ENCODE measurements around the gene SDCCAG8.
A peak's percentile ranks its signal among the peaks of the same experiment; 100 is the strongest.
"Not testable (repeated sequence)": the region's sequence is repeated elsewhere in the genome, so short reads cannot be mapped to it uniquely, and the experiment has no call there.

The SDCCAG8 gene

DNA sequence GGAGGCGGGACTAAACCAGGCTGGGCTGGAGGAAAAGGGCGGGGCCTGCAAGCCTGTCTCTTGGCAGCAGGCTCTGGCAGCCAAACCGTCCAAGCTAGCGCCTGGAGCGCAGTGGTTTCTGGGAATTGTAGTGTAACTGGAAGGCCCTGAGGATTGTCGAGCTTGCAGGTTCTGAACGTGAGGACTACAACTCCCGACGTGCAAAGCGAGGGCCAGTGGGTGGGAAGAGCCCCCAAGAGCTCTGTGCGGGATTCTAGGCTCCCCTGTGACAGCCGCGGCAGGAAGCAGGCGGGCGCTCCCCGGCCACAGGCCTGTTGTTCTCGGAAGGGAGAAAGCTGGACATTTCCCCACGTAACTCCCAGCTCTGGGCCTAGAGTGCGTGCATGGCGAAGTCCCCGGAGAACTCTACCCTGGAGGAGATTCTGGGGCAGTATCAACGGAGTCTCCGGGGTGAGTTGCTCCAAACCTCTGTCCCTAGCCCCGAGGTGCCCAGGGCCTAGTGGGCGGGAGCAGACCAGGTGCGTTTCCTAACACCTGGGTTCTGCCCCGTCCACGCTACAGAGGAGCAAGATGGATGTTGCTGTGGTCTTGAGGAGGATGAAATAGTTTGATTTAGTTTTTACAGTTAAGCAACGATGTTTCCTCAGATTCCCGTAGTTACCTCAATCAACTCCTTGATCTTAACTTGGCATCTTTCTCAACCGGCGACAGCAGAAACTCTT, at the start of gene SDCCAG8:
Gene SDCCAG8, plus strand, starts transcription at position 251 of the 722 bp plus-strand sequence. Its CDS starts 133 bp downstream, at position 384.
- DNase-seq (ENCODE audit: low read depth in 2 of 2), result peak; percentile 79 to 81

- not testable (repeated sequence) for DNase-seq (ENCODE audit: low read depth in 2 of 2)
Measured at GRCh38 chr1:243211984-243212383, 43.9 kb upstream of the SDCCAG8 start.

DNA sequence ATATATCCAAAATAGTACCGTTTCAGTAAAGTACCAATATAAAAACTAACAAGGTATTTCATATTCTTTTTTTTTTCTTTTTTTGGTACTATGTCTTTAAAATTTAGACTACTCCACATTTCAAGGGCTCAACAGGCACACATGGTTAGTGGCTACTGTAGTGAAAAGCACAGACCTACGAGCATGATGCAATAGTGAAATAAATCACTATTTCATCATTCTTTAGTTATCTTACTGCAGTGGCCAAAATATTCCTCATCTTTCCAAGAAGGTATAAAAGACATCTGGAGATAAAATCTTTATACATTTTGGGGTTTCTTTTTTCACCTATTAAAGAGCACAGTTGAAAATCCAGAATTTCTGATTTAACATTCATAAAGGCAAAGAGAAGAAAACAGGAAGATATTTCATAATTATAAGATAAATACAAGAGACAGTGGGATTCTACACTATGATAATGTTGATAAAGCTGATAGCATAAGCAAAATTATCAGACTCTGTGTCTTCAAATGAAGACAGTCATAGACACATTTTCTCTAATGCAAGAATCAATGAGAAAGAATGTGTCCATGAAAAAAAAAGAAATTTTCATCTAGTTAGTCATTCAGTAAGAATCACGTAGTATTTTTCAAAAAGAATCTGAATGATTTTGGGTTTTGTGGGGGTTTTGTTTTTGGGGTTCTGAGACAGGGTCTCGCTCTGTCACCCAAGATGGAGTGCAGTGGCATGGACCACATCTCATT, 42.6 kb upstream of the SDCCAG8 start:
- no peak for DNase-seq (ENCODE audit: low read depth in 2 of 2)

DNA sequence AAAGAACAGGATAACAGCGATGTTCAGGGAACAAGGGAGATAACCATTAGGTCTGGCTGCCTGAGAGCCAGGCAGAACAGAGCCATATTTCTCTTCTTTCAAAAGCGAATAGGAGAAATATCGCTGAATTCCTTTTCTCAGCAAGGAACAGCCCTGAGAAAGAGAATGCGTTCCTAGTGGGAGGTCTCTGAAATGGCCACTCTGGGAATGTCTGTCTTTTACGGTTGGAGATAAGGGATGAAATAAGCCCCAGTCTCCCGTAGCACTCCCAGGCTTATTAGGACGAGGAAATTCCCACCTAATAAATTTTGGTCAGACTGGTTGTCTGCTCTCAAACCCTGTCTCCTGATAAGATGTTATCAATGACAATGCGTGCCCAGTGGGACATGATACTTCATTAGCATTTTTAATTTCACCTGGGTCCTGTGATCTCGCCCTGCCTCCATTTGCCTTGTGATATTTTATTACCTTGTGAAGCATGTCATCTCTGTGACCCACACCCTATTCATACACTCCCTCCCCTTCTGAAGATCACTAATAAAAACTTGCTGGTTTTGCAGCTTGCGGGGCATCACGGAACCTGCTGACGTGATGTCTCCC, 40.5 kb upstream of the SDCCAG8 start:
- not testable (repeated sequence) for DNase-seq (ENCODE audit: low read depth in 2 of 2)

DNA sequence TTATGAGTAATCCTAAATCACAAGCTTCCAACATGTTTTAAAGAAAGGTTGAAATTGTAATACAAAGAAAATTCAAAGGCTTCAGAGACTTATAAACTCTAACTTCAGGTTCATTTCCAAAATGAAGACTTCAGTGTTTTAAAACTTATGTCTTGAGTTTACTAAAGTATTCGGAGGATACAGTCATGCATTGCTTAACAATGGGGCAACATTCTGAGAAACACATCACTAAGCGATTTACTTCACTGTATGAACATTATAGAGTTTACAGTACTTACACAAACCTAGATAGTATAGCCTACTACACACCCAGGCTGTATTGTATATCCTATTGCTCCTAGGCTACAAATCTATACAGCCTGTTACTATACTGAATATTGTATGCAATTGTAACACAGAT, 39.1 kb upstream of the SDCCAG8 start:
- DNase-seq (ENCODE audit: low read depth in 2 of 2), result no peak

DNA sequence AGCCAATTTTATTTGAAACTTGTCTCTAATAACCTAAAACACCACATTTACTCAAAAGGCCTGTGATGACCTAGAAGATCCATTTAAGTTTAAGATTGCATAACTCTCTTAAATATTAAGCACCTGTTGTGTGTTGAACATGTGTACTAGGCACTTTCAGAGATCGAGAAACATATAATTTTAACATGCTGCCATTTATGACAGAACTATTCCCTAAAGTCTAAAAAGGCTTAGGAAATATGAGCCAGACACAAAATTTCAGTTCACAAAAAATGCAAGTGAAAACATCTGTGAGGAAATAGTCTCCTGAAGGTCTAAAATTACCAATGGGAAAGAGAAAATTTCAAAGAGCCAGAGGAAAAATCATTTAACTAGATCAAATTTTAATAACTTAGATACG, 38.5 kb upstream of the SDCCAG8 start:
- DNase-seq (ENCODE audit: low read depth in 2 of 2), result no peak

- no peak for DNase-seq (ENCODE audit: low read depth in 2 of 2)
Measured at GRCh38 chr1:243218059-243218458, 37.8 kb upstream of the SDCCAG8 start.

DNA sequence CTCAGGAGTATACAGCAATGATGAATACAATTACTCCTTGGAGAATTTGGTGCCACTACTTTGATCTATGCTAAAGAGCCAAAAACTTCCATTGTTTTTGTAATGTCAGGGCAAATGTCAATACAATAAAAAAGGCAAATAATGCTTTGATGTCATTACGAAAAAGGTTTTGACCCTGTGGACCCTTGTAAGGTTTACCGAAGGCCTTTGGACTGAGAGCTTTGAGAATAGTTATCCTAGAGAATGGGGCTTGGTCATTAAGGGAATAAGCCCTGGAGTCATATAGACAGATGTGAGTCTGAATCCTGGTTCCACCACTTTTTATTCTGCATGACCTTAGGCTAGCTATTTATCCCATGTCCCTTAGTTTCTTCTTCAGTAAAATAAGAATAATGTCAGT, 28.2 kb upstream of the SDCCAG8 start:
- DNase-seq (ENCODE audit: low read depth in 2 of 2), result no peak

DNA sequence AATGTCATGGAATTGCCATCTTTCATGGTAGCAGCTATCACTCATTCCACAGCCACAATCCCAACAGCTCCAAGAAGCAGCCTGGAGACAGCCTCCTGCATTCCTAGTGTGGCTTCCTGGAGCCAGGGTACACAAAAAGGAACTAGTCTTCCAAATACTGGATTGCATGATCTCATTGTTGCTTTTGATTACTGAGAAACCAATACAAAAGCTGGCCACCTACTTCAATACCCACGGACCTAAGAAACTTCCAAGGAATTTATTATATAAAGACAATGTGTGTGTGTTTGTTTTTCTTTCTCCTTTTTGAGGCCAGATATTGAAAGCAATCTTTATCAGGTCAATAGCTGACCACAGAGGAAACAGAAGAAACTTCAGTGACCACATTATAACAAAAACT, 26.3 kb upstream of the SDCCAG8 start:
- DNase-seq (ENCODE audit: low read depth in 2 of 2), result no peak

- no peak for DNase-seq (ENCODE audit: low read depth in 2 of 2)
Measured at GRCh38 chr1:243230914-243231313, 24.9 kb upstream of the SDCCAG8 start.

DNA sequence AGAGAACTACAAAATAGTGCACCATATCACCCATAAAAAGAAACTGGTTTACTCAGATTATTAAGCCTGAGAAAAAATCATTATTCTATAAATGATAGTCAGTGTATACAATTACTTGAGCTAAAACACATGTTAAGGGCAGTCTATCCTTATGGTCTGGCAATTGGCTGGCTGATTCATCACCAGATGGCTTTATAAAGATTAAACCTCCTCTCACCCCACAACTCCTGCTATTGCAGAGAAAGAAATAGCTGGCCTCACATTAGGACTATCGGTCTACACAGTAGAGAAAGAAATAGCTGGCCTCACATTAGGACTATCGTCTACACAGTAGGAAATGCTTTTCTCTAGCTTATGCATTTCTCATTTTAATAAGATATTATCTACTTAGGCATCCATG, 21.9 kb upstream of the SDCCAG8 start:
- no peak for DNase-seq (ENCODE audit: low read depth in 2 of 2)

- no peak for DNase-seq (ENCODE audit: low read depth in 2 of 2)
Measured at GRCh38 chr1:243234978-243235647, 20.7 kb upstream of the SDCCAG8 start.

DNA sequence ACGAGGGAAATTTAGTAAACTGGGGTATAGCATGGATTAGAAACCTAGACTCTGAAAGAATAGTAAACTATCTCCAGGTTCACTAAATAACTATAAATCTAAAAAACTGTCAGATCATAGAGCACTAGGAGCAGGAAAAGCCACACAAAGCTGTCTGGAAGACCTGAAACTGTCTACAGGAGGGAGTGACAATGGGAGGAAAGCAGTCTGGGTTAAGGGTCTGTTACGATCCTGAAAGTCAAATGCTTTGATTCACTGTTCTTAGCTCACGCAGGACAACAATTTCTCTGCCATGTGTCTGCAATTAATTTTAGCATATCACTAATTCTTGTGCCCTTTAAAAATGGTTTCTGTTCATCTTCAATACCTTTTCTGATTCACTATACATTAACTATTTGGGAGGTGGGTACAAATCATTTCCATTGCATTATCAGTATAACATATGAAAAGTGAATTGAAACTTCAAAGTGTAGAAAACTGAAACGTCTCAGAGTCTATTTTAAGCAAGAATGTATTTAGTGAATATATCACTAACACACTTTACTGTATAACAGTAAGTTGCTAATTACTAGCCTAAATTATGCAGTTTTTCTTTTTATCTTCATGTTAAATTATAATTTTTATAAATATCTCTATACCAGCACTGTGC, 19.1 kb upstream of the SDCCAG8 start:
- no peak for DNase-seq (ENCODE audit: low read depth in 2 of 2)

DNA sequence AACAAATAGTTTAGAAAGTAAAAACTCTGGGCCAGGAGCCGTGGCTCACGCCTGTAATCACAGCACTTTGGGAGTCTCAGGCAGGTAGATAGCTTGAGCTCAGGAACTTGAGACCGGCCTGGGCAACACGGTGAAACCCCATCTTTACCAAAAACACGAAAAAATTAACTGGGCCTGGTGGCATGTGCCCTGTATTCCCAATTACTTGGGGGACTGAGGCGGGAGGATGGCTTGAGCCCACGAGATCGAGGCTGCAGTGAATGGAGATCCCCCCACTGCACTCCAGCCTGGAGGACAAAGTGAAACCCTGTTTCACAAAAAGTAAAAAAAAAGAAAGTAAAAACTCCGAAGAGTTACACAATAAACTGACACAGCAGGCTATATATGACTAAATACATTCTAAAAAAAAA, 11.4 kb upstream of the SDCCAG8 start:
- DNase-seq (ENCODE audit: low read depth in 2 of 2), result no peak

DNA sequence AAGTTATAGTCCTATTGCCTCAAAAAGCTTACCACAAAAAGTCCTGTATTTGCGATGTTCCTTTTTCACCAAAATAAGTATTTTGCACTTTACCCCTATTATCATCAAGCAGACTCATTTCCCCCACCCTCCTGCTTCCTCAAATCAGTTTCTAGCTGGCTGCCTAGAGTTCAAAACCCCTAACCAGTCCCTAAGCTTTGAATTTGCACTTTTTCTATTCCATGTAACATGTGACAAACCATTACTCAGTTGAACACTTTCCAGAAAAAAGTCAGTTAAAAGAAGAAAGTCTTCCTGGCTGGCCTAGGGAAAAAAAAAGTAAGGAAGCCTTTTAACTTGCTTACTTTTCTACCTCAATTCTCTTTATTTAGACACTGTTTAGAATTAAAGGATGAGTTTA, 8.9 kb upstream of the SDCCAG8 start:
- DNase-seq (ENCODE audit: low read depth in 2 of 2), result no peak

- DNase-seq (ENCODE audit: low read depth in 2 of 2), result no peak
Measured at GRCh38 chr1:243247901-243248300, 7.9 kb upstream of the SDCCAG8 start.

GRCh38 chr1:243249214-243249613, 6.6 kb upstream of the SDCCAG8 start:
- no peak for DNase-seq (ENCODE audit: low read depth in 2 of 2)

- no peak for DNase-seq (ENCODE audit: low read depth in 2 of 2)
Measured at GRCh38 chr1:243250102-243250501, 5.7 kb upstream of the SDCCAG8 start.

GRCh38 chr1:243251539-243251938, 4.3 kb upstream of the SDCCAG8 start:
- no peak for DNase-seq (ENCODE audit: low read depth in 2 of 2)

DNA sequence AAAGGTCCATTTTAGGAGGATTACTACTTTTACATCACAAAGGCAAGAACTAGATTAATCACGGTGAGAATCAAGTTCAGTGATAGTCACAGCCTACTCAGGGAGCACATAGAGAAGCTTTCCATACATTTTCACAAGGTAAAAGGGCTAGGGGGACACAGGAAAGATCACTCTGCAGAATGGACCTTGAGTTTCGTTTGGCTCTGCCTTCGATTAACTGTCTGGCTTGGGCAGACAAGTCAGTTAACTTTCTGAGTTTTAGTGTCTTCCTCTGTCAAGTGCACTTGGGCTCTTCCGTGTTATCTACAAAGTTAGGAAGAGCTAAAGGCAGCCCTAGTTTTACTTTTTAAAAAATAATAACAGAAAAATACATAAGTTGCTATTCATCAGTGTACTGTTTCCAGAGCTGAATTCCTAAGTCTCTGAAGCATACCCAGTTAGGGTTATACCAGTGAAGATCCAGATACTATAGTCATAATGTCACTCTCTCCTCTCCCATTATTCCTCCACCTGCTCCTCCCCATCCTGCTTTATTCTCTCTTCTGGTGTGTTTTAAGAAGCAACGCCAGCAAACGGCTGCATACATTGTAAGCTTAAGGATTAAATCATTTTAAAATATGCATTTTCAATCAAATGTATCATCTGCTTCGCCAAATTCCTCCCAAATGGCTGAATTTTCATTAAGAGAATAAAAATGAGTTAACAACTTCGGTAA, 2.5 kb upstream of the SDCCAG8 start:
- no peak for DNase-seq (ENCODE audit: low read depth in 2 of 2)

DNA sequence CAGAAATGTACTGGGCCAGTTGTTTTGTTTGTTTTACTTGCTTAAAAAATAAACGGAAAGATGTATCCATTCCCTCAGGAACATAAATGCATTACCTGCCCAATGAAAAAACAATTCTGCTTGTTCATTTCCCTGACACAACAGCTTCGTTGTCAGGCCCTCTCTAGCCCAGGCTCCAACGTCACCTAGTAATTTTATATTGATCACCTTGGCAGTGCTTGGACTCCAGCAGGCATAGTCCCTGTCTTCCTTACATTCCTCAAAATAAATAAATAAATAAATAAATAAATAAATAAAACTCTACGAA, 2.0 kb upstream of the SDCCAG8 start:
- DNase-seq (ENCODE audit: low read depth in 2 of 2), result no peak
